ENCODE measurements around the gene MYO1F.

The MYO1F gene

DNA sequence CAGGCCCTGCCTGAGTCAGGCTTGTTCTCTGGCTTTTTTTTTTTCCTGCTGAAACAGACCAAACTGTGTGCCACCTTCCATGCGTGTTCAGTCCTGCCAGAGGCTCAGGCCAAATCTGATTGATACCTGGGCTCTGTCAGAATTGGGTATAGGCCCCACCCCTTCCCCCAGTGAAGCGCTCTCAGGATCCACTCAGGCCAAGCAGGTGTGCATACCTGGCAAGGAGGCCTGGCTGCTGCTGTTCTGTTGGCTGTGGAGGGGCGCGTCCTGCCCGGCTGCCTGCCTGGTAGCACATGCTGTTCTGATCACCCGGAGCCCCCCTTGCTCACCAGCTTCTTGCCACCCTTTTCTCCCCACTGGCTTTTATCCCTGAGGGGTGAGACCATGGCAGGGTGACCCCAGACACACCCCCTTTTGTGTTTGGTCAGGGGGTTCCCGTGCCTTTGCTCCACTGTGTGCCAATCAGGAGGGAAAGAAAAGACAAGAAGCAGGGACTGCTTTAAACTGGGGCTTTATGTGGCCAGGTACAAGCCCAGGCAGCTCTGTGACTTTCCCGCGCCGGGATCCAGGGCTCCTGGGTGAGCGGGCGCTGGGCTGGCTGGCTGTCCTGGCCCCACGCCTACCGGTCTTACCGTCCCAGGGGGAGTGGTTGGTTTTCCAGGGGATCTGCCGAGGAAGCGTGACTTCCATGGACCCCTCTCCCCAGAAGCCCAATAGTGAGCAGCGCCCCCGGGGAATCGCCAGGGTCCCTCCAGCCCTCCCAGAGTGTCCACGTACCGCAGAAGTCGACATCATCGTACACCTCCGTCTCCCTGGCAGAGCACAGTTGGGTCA is 87.5 kb downstream of the MYO1F start:
- DNase-seq = no peak

DNA sequence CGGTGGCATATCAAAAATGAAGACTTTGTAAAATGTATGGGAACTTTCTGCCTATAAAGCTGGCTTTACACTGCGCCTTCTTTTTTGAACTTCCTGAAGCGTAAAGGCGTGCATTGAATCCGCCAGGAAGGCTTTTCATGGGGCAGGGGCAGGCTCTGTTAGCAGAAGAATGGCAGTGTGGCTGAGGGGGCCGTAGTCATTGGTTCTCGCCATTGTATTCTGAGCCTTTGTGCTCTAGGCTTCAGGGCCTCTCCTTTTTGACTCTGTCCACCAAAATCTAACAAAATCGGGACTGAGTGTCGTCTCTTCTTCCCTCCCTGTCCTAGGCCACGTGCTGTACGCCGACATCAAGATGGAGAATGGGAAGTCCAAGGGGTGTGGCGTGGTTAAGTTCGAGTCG is 88.9 kb downstream of the MYO1F start:
- DNase-seq = no peak

DNA sequence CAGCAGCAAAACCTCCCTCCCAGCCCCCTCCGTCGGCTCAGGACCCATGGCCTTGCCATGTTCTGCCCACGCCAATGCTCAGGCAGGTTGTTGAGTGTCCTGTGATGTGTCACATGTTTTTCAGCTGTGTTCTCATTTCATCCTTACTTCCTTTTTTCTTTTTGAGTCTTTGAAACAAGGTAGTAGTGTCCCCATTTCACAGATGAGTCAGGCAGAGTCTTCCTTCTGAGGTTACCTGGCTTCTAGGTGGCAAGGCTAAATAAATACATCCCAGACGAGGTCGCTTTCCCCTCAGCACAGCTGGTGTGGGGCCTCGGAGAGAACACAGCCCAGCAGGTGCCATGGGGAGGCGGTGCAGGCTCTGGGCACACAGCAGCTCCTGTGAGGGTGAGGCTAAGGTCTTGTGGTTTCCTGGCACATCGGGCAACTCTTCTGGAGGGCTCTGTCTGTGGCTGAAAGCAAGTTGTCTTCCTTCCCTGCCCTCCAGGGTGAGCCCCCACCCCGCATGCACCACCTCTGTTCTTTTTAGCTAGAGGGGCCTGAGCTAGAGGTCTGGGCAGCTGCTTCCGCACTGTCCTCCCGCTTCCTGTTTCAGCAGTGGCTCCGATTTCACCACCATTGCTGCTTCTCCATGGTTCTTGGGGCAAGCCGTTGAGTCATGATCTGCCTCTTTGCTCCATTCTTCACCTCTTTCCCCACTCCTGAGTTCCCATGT is 89.9 kb downstream of the MYO1F start:
- DNase-seq = peak; percentile 94

- no peak for DNase-seq
These were observed 90.5 kb downstream of the MYO1F start for GRCh38 chr19:8486661-8487136.

- DNase-seq = no peak
These were observed 91.5 kb downstream of the MYO1F start for GRCh38 chr19:8485561-8486371.

GRCh38 chr19:8484331-8484894 is 92.8 kb downstream of the MYO1F start:
- no peak for DNase-seq

DNA sequence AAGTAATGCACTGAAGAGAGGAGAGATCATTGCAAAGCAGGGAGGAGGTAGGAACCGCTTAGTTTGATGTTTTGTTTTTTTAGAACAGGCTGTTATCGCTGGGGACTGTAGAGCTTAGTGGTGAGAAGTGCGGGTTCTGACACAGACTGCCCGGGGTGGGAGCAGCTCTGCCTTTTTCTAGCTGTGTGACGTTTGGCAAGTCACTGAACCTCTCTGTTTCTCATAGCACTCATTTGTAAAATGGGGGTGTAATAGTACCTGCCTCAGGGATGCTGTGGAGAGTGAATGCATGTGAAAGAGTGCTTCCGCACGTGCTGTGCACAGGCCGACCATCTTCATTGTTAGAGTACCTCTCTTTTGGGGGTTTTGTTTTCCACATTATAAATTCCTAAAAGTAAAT is 94.1 kb downstream of the MYO1F start:
- no peak for DNase-seq

- no peak for DNase-seq
These were observed 94.5 kb downstream of the MYO1F start for GRCh38 chr19:8482696-8483095.

DNA sequence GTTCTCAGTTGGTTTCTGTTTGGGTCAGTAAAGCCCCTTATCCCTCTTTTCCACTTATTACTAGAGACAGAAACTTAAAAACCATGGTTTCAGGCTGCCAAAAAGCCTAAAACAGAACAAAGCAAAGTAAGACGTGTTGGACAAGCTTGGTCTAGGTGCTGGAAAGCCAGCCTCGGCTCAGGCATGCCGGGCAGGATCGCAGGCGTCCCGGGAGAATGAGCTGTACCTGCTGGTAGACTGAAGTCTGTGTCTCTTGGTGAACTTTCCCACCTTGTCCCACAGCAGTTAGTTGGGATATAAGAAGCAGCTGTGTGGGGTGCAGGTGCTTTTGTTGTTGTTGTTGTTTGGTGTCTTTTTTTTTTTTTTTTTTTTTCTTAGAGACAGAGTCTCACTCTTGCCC is 95.6 kb downstream of the MYO1F start:
- no peak for DNase-seq

DNA sequence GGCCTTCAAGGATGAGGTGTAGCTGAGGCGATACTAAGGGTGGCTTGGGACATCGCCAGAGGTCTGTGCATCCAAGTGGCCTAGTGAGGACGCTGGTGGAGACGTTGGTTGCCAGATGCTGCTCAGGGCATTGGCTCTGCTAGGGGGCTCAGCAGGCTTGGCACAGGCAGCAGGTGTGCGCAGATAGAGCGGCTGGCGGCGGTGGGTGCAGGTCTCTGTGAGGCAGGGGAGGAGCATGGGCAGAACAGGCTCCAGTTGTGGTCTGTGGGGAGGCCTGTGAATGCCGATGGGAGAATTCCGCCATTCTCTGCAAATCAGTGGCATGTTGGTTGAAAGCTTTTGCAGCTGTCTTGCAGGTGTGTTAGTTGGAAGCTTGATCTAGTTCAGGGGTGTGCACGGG is 96.0 kb downstream of the MYO1F start:
- DNase-seq = no peak

GRCh38 chr19:8478598-8478997 is 98.6 kb downstream of the MYO1F start:
- DNase-seq = no peak

GRCh38 chr19:8477889-8478288 is 99.4 kb downstream of the MYO1F start:
- no peak for DNase-seq

- DNase-seq = no peak
These were observed 100.7 kb downstream of the MYO1F start for GRCh38 chr19:8476524-8476923.

DNA sequence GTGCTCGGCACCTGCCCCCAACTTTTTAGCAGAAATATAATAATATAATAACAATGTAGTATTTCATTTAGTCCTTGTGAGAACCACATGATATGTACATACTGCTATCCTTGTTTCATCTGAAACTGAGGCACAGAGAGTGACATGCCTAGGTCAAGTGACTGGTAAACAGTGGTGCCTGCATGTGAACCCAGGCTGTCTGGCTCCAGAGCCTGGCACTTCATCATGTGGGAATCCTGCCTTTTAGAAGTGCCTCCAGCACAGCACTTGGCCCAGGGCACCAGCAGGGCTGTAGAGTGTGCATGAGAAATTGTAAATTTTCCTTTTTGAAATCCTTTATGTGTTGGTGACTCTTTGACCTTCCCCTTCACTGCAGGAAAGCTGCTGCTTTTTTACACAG is 102.2 kb downstream of the MYO1F start:
- DNase-seq = no peak

- DNase-seq = no peak
These were observed 103.4 kb downstream of the MYO1F start for GRCh38 chr19:8473648-8474476.
